KMS-11 (cell line): Measurements from ENCODE around the gene PRDM15.

Experiments used
- H2AFZ ChIP-seq: fragments of 200-600 bp; sonication (generic); 2 replicates; pipeline ENCODE4 v1.6.1; 2016; ENCODE audit warnings: antibody characterized with exemption, mixed run types, low read depth
- H3K27ac ChIP-seq: fragments of 200-600 bp; sonication (generic); 2 replicates; pipeline ENCODE4 v1.6.1; 2016; ENCODE audit warnings: mild to moderate bottlenecking, mixed run types
- H3K27me3 ChIP-seq: fragments of 200-600 bp; sonication (generic); 2 replicates; pipeline ENCODE4 v1.6.1; 2017; ENCODE audit warnings: mild to moderate bottlenecking, low read depth, mixed run types, moderate library complexity; ENCODE audit not compliant: insufficient read depth
- H3K36me3 ChIP-seq: fragments of 200-600 bp; sonication (generic); 2 replicates; pipeline ENCODE4 v1.6.1; 2017; ENCODE audit warnings: mild to moderate bottlenecking, mixed run types; ENCODE audit not compliant: insufficient read depth
- H3K4me1 ChIP-seq: fragments of 200-600 bp; sonication (generic); 2 replicates; pipeline ENCODE4 v1.6.1; 2016; ENCODE audit warnings: mild to moderate bottlenecking, low read depth, mixed run types; ENCODE audit not compliant: poor library complexity, severe bottlenecking
- H3K4me2 ChIP-seq: fragments of 200-600 bp; sonication (generic); 2 replicates; pipeline ENCODE4 v1.7.0; 2016; ENCODE audit warnings: mild to moderate bottlenecking, mixed run types
- H3K4me3 ChIP-seq: fragments of 200-600 bp; sonication (generic); IDR thresholded peaks from 2 replicates; pipeline ENCODE4 v1.6.1; 2017; ENCODE audit warnings: low read depth, low read length, mixed read lengths; ENCODE audit not compliant: insufficient read depth
- H3K79me2 ChIP-seq: fragments of 200-600 bp; sonication (generic); 2 replicates; pipeline ENCODE4 v1.6.1; 2016; ENCODE audit warnings: low read depth, mixed run types; ENCODE audit not compliant: insufficient read depth
- H3K9ac ChIP-seq: fragments of 200-600 bp; sonication (generic); 2 replicates; pipeline ENCODE4 v1.6.1; 2016; ENCODE audit warnings: mild to moderate bottlenecking, mixed run types
- H4K20me1 ChIP-seq: fragments of 200-600 bp; sonication (generic); 2 replicates; pipeline ENCODE4 v1.6.1; 2016; ENCODE audit warnings: mild to moderate bottlenecking, mixed run types; ENCODE audit not compliant: insufficient read depth
- TF ChIP-seq, protein P1 (sequence below): fragments of 200-600 bp; sonication (generic); conservative IDR thresholded peaks from 2 replicates; pipeline ENCODE4 v1.6.1; 2017; ENCODE audit warnings: low read depth, mild to moderate bottlenecking, antibody characterized with exemption, low read length, moderate library complexity, mixed read lengths

The PRDM15 gene

DNA sequence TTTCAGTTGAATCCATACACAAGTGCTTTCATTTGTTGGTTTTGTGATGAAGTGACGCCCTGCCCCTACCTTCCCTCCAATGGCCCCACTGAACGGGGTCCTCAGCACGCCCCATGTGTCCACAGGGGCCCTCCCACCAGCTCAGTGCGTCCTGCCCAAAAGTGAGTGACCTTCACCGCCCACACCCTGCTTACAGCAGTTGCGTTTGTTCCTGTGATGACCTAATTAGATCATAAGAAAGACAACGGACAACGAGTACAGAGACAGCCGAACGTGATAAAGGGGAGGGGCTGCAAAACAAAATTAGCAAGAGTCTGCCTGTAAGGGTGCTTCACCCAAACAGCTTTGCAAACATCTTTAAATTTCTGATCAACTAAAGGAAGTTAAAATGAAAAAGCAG is 74.1 kb downstream of the PRDM15 start:
- H4K20me1 ChIP-seq: no peaks in the 10 kb centered on the region
- H2AFZ ChIP-seq: no peak overlapping the region
- H3K27ac ChIP-seq: no peak overlapping the region
- H3K79me2 ChIP-seq: no peaks in the 10 kb centered on the region
- H3K4me1 ChIP-seq: no peaks in the 10 kb centered on the region
- H3K9ac ChIP-seq: no peak overlapping the region
- TF ChIP-seq, protein P1, sequence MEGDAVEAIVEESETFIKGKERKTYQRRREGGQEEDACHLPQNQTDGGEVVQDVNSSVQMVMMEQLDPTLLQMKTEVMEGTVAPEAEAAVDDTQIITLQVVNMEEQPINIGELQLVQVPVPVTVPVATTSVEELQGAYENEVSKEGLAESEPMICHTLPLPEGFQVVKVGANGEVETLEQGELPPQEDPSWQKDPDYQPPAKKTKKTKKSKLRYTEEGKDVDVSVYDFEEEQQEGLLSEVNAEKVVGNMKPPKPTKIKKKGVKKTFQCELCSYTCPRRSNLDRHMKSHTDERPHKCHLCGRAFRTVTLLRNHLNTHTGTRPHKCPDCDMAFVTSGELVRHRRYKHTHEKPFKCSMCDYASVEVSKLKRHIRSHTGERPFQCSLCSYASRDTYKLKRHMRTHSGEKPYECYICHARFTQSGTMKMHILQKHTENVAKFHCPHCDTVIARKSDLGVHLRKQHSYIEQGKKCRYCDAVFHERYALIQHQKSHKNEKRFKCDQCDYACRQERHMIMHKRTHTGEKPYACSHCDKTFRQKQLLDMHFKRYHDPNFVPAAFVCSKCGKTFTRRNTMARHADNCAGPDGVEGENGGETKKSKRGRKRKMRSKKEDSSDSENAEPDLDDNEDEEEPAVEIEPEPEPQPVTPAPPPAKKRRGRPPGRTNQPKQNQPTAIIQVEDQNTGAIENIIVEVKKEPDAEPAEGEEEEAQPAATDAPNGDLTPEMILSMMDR: no peak
- no peak overlapping the region for H3K4me2 ChIP-seq
- 0 out of 2 replicates have a peak, but pooled peaks cover 3% of the 10 kb centered on the region for H3K36me3 ChIP-seq
- H3K27me3 ChIP-seq: no peaks in the 10 kb centered on the region
- H3K4me3 ChIP-seq: no peak overlapping the region

DNA sequence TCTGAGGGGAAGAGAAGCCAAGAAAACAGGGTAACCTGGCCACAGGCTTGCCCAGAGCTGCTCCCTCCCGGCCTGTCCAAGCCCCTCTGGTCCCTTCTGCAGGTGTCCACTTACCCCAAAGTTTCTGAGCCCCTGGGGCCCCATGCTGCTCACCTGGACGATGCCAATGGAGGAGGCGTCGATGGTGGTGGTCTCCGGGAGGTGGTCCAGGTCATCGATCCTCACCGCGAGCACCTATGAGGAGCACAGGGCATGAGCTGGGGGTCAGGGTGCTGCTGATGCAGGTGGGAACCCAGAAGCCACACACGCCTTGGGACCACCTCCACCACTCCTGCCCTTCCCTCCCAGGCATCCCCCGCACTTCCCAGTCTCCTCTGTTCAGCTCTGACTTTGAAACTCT is 74.8 kb downstream of the PRDM15 start:
- Histone ChIP-seq H4K20me1 (no peaks in the 10 kb centered on the region), H3K4me3 (no peak overlapping the region), H3K27me3 (no peaks in the 10 kb centered on the region), H3K9ac (no peak overlapping the region), H3K79me2 (no peaks in the 10 kb centered on the region), H3K36me3 (0 out of 2 replicates have a peak, but pooled peaks cover 3% of the 10 kb centered on the region), H2AFZ (no peak overlapping the region), H3K27ac (no peak overlapping the region), H3K4me1 (no peaks in the 10 kb centered on the region), H3K4me2 (no peak overlapping the region)
- TF ChIP-seq, protein P1: no peak

- Histone ChIP-seq H2AFZ (no peak overlapping the region), H3K9ac (no peak overlapping the region), H3K4me1 (no peaks in the 10 kb centered on the region), H3K36me3 (0 out of 2 replicates have a peak, but pooled peaks cover 3% of the 10 kb centered on the region), H3K27me3 (no peaks in the 10 kb centered on the region), H3K4me3 (no peak overlapping the region), H3K27ac (no peak overlapping the region), H3K79me2 (no peaks in the 10 kb centered on the region), H4K20me1 (no peaks in the 10 kb centered on the region), H3K4me2 (no peak overlapping the region)
- TF ChIP-seq, protein P1: no peak
Observed at GRCh38 chr21:41803316-41803715, 75.8 kb downstream of the PRDM15 start.

GRCh38 chr21:41802684-41803083 is 76.5 kb downstream of the PRDM15 start:
- no peak overlapping the region for H2AFZ ChIP-seq
- no peak overlapping the region for H3K4me3 ChIP-seq
- TF ChIP-seq, protein P1: no peak
- no peaks in the 10 kb centered on the region for H3K27me3 ChIP-seq
- no peaks in the 10 kb centered on the region for H3K79me2 ChIP-seq
- no peak overlapping the region for H3K4me2 ChIP-seq
- H3K27ac ChIP-seq: no peak overlapping the region
- H3K36me3 ChIP-seq: 0 out of 2 replicates have a peak, but pooled peaks cover 3% of the 10 kb centered on the region
- H4K20me1 ChIP-seq: no peaks in the 10 kb centered on the region
- H3K9ac ChIP-seq: no peak overlapping the region
- no peaks in the 10 kb centered on the region for H3K4me1 ChIP-seq
